ENCODE data around the gene FHOD3.
"Not testable (repeated sequence)": the region's sequence is repeated elsewhere in the genome, so short reads cannot be mapped to it uniquely, and the experiment has no call there.

Gene FHOD3

GRCh38 chr18:36813101-36813775 is 515.7 kb downstream of the FHOD3 start:
- no peak overlapping the region for H3K4ac ChIP-seq (ENCODE audit: low read depth, low read length)
- H2BK15ac ChIP-seq (replicated peaks; ENCODE audit: low read depth) = no peak overlapping the region
- H3K4me3 ChIP-seq (ENCODE audit: low read length) = no peak overlapping the region
- no peak overlapping the region for H3K56ac ChIP-seq (ENCODE audit: low read length)
- H4K8ac ChIP-seq (ENCODE audit: low read depth, low read length) = no peak overlapping the region
- no peak overlapping the region for H3K27ac ChIP-seq (ENCODE audit: low read depth, low read length)
- no peaks in the 10 kb centered on the region for H3K79me1 ChIP-seq (ENCODE audit: low read length)
- WGBS (ENCODE audit: extremely low coverage, insufficient coverage, low lambda C conversion rate) = 100% methylated on average over 1 of the region's 4 CpGs
- H2BK5ac ChIP-seq (ENCODE audit: low read length) = no peak overlapping the region
- no peak overlapping the region for H2BK120ac ChIP-seq (ENCODE audit: low read depth, low read length)
- H3K9ac ChIP-seq (ENCODE audit: low read length) = no peak overlapping the region
- no peak overlapping the region for H3K18ac ChIP-seq (ENCODE audit: low read length)
- H3K79me2 ChIP-seq (ENCODE audit: control insufficient read depth, insufficient read depth, low read length) = no peaks in the 10 kb centered on the region
- DNase-seq = no peak
- no peak overlapping the region for H2AK5ac ChIP-seq (ENCODE audit: low read length)
- H4K5ac ChIP-seq (ENCODE audit: low read length) = no peak overlapping the region
- no peaks in the 10 kb centered on the region for H3K4me1 ChIP-seq (ENCODE audit: control insufficient read depth, low read depth, low read length)
- H3K36me3 ChIP-seq (ENCODE audit: control insufficient read depth, insufficient read depth, low read length) = no peaks in the 10 kb centered on the region
- H3K27me3 ChIP-seq (ENCODE audit: insufficient read depth, low read length, poor library complexity) = no peaks in the 10 kb centered on the region
- H3K4me2 ChIP-seq (ENCODE audit: low read length) = no peak overlapping the region
- no peak overlapping the region for H3K23ac ChIP-seq (ENCODE audit: low read length)

GRCh38 chr18:36813824-36814223 is 516.3 kb downstream of the FHOD3 start:
- Histone ChIP-seq H4K8ac (ENCODE audit: low read depth, low read length) (no peak overlapping the region), H3K4me3 (ENCODE audit: low read length) (no peak overlapping the region), H2BK15ac (replicated peaks; ENCODE audit: low read depth) (no peak overlapping the region), H4K5ac (ENCODE audit: low read length) (no peak overlapping the region), H3K56ac (ENCODE audit: low read length) (no peak overlapping the region), H3K4me2 (ENCODE audit: low read length) (no peak overlapping the region), H3K4ac (ENCODE audit: low read depth, low read length) (no peak overlapping the region), H2BK120ac (ENCODE audit: low read depth, low read length) (no peak overlapping the region), H3K18ac (ENCODE audit: low read length) (no peak overlapping the region), H3K27ac (ENCODE audit: low read depth, low read length) (no peak overlapping the region), H3K9ac (ENCODE audit: low read length) (no peak overlapping the region), H3K4me1 (ENCODE audit: control insufficient read depth, low read depth, low read length) (no peaks in the 10 kb centered on the region), H3K36me3 (ENCODE audit: control insufficient read depth, insufficient read depth, low read length) (no peaks in the 10 kb centered on the region), H3K79me2 (ENCODE audit: control insufficient read depth, insufficient read depth, low read length) (no peaks in the 10 kb centered on the region), H3K79me1 (ENCODE audit: low read length) (no peaks in the 10 kb centered on the region), H3K27me3 (ENCODE audit: insufficient read depth, low read length, poor library complexity) (no peaks in the 10 kb centered on the region), H3K23ac (ENCODE audit: low read length) (no peak overlapping the region), H2AK5ac (ENCODE audit: low read length) (no peak overlapping the region), H2BK5ac (ENCODE audit: low read length) (no peak overlapping the region)
- WGBS (ENCODE audit: extremely low coverage, insufficient coverage, low lambda C conversion rate) = no CpG with 5 or more reads among the region's 3 CpGs
- DNase-seq = no peak

GRCh38 chr18:36814994-36815393 is 517.5 kb downstream of the FHOD3 start:
- Histone ChIP-seq H3K27me3 (ENCODE audit: insufficient read depth, low read length, poor library complexity) (no peaks in the 10 kb centered on the region), H4K8ac (ENCODE audit: low read depth, low read length) (no peak overlapping the region), H3K4me2 (ENCODE audit: low read length) (no peak overlapping the region), H2BK120ac (ENCODE audit: low read depth, low read length) (no peak overlapping the region), H3K36me3 (ENCODE audit: control insufficient read depth, insufficient read depth, low read length) (no peaks in the 10 kb centered on the region), H3K4me1 (ENCODE audit: control insufficient read depth, low read depth, low read length) (no peaks in the 10 kb centered on the region), H2BK5ac (ENCODE audit: low read length) (no peak overlapping the region), H3K9ac (ENCODE audit: low read length) (no peak overlapping the region), H3K4me3 (ENCODE audit: low read length) (no peak overlapping the region), H3K27ac (ENCODE audit: low read depth, low read length) (peak overlapping the region; percentile 32), H3K56ac (ENCODE audit: low read length) (no peak overlapping the region), H3K18ac (ENCODE audit: low read length) (no peak overlapping the region), H3K23ac (ENCODE audit: low read length) (no peak overlapping the region), H2BK15ac (replicated peaks; ENCODE audit: low read depth) (no peak overlapping the region), H3K4ac (ENCODE audit: low read depth, low read length) (no peak overlapping the region), H2AK5ac (ENCODE audit: low read length) (no peak overlapping the region), H4K5ac (ENCODE audit: low read length) (no peak overlapping the region), H3K79me1 (ENCODE audit: low read length) (no peaks in the 10 kb centered on the region), H3K79me2 (ENCODE audit: control insufficient read depth, insufficient read depth, low read length) (no peaks in the 10 kb centered on the region)
- no CpG with 5 or more reads among the region's 1 CpG for WGBS (ENCODE audit: extremely low coverage, insufficient coverage, low lambda C conversion rate)
- DNase-seq = peak; percentile 87

- H4K5ac ChIP-seq (ENCODE audit: low read length); H3K4me1 ChIP-seq (ENCODE audit: control insufficient read depth, low read depth, low read length); H3K4ac ChIP-seq (ENCODE audit: low read depth, low read length); H4K8ac ChIP-seq (ENCODE audit: low read depth, low read length); H3K36me3 ChIP-seq (ENCODE audit: control insufficient read depth, insufficient read depth, low read length); H3K56ac ChIP-seq (ENCODE audit: low read length); H2BK120ac ChIP-seq (ENCODE audit: low read depth, low read length); H3K4me3 ChIP-seq (ENCODE audit: low read length); H3K27me3 ChIP-seq (ENCODE audit: insufficient read depth, low read length, poor library complexity); H3K27ac ChIP-seq (ENCODE audit: low read depth, low read length); H2BK15ac ChIP-seq (replicated peaks; ENCODE audit: low read depth); H3K23ac ChIP-seq (ENCODE audit: low read length); H3K18ac ChIP-seq (ENCODE audit: low read length); H3K79me2 ChIP-seq (ENCODE audit: control insufficient read depth, insufficient read depth, low read length); H2BK5ac ChIP-seq (ENCODE audit: low read length); H3K9ac ChIP-seq (ENCODE audit: low read length); H2AK5ac ChIP-seq (ENCODE audit: low read length); H3K79me1 ChIP-seq (ENCODE audit: low read length); H3K4me2 ChIP-seq (ENCODE audit: low read length): not testable (repeated sequence)
- DNase-seq = peak; percentile 35
These were observed 518.6 kb downstream of the FHOD3 start for GRCh38 chr18:36816096-36816495.

GRCh38 chr18:36817039-36817438 is 519.5 kb downstream of the FHOD3 start:
- Histone ChIP-seq H4K8ac (ENCODE audit: low read depth, low read length) (no peak overlapping the region), H3K4ac (ENCODE audit: low read depth, low read length) (no peak overlapping the region), H3K4me1 (ENCODE audit: control insufficient read depth, low read depth, low read length) (peaks cover 3% of the 10 kb centered on the region), H3K36me3 (ENCODE audit: control insufficient read depth, insufficient read depth, low read length) (no peaks in the 10 kb centered on the region), H2BK120ac (ENCODE audit: low read depth, low read length) (no peak overlapping the region), H3K18ac (ENCODE audit: low read length) (no peak overlapping the region), H2BK15ac (replicated peaks; ENCODE audit: low read depth) (no peak overlapping the region), H3K27me3 (ENCODE audit: insufficient read depth, low read length, poor library complexity) (no peaks in the 10 kb centered on the region), H3K9ac (ENCODE audit: low read length) (no peak overlapping the region), H3K4me3 (ENCODE audit: low read length) (no peak overlapping the region), H2BK5ac (ENCODE audit: low read length) (no peak overlapping the region), H3K23ac (ENCODE audit: low read length) (no peak overlapping the region), H3K27ac (ENCODE audit: low read depth, low read length) (no peak overlapping the region), H4K5ac (ENCODE audit: low read length) (no peak overlapping the region), H2AK5ac (ENCODE audit: low read length) (no peak overlapping the region), H3K56ac (ENCODE audit: low read length) (no peak overlapping the region), H3K79me2 (ENCODE audit: control insufficient read depth, insufficient read depth, low read length) (no peaks in the 10 kb centered on the region), H3K4me2 (ENCODE audit: low read length) (no peak overlapping the region), H3K79me1 (ENCODE audit: low read length) (no peaks in the 10 kb centered on the region)
- no peak for DNase-seq
- WGBS (ENCODE audit: extremely low coverage, insufficient coverage, low lambda C conversion rate) = no CpG with 5 or more reads among the region's 1 CpG

GRCh38 chr18:36818652-36819051 is 521.1 kb downstream of the FHOD3 start:
- Histone ChIP-seq H3K9ac (ENCODE audit: low read length) (no peak overlapping the region), H3K79me2 (ENCODE audit: control insufficient read depth, insufficient read depth, low read length) (no peaks in the 10 kb centered on the region), H2AK5ac (ENCODE audit: low read length) (no peak overlapping the region), H3K4me3 (ENCODE audit: low read length) (no peak overlapping the region), H3K27ac (ENCODE audit: low read depth, low read length) (no peak overlapping the region), H3K4me1 (ENCODE audit: control insufficient read depth, low read depth, low read length) (peaks cover 3% of the 10 kb centered on the region), H3K4me2 (ENCODE audit: low read length) (no peak overlapping the region), H4K8ac (ENCODE audit: low read depth, low read length) (no peak overlapping the region), H3K27me3 (ENCODE audit: insufficient read depth, low read length, poor library complexity) (no peaks in the 10 kb centered on the region), H4K5ac (ENCODE audit: low read length) (no peak overlapping the region), H3K56ac (ENCODE audit: low read length) (no peak overlapping the region), H2BK120ac (ENCODE audit: low read depth, low read length) (no peak overlapping the region), H3K4ac (ENCODE audit: low read depth, low read length) (no peak overlapping the region), H3K18ac (ENCODE audit: low read length) (no peak overlapping the region), H2BK15ac (replicated peaks; ENCODE audit: low read depth) (no peak overlapping the region), H2BK5ac (ENCODE audit: low read length) (no peak overlapping the region), H3K79me1 (ENCODE audit: low read length) (no peaks in the 10 kb centered on the region), H3K23ac (ENCODE audit: low read length) (no peak overlapping the region), H3K36me3 (ENCODE audit: control insufficient read depth, insufficient read depth, low read length) (no peaks in the 10 kb centered on the region)
- DNase-seq = no peak
- no CpG with 5 or more reads among the region's 3 CpGs for WGBS (ENCODE audit: extremely low coverage, insufficient coverage, low lambda C conversion rate)
